IMR-90 (cell line): ENCODE results near the gene P4HA1. TPM values are rescaled to one million over a fixed set of nuclear protein-coding genes. Genes with fewer than 3 reads are reported as not detected.

Source experiments
- ATAC-seq: fragments of 200-7000 bp; cut with Tn5 transposase; 2 replicates; pipeline ENCODE4 v1.9.1; 2020; ENCODE audit warnings: low read depth, mild to moderate bottlenecking, moderate library complexity
- BruUV-seq: library from RNA; stranded (reverse); fragments of 400-500 nt; replicated peaks from 2 replicates; lab custom pipeline; 2021; lab: Mats Ljungman, UMichigan
- CTCF ChIA-PET: fragments of 300-600 bp; formaldehyde crosslinking; extraction: SDS; loops from one replicate; lab custom pipeline; 2021; ENCODE audit warnings: antibody characterized with exemption; lab: Yijun Ruan, JAX
- POLR2A ChIA-PET: fragments of 300-600 bp; sonication (Branson Sonifier 250); formaldehyde crosslinking; loops from one replicate; lab custom pipeline; 2022; ENCODE audit warnings: antibody characterized with exemption; ENCODE audit not compliant: unreplicated experiment; lab: Charles Lee
- DNase-seq: peaks from one replicate; pipeline ENCODE4 v3.0.0; 2013
- H2AFZ ChIP-seq: replicated peaks from 2 replicates; pipeline ENCODE3; 2013; ENCODE audit warnings: low read length, mild to moderate bottlenecking; ENCODE audit not compliant: poor library complexity
- H2AK5ac ChIP-seq: 2 replicates; pipeline ENCODE4 v1.6.1; 2013; ENCODE audit warnings: low read depth, low read length, inconsistent platforms
- H2AK9ac ChIP-seq: replicated peaks from 2 replicates; pipeline ENCODE3; 2013; ENCODE audit warnings: mild to moderate bottlenecking, low read depth, low read length, moderate library complexity; ENCODE audit not compliant: poor library complexity
- H2BK120ac ChIP-seq: 2 replicates; pipeline ENCODE4 v1.6.1; 2013; ENCODE audit warnings: low read depth, low read length, inconsistent platforms
- H2BK15ac ChIP-seq: 3 replicates; pipeline ENCODE4 v1.6.1; 2013; ENCODE audit warnings: low read depth, low read length, inconsistent platforms
- H2BK20ac ChIP-seq: 2 replicates; pipeline ENCODE4 v1.6.1; 2013; ENCODE audit warnings: low read depth, mild to moderate bottlenecking, inconsistent platforms, low read length, moderate library complexity
- H2BK5ac ChIP-seq: 2 replicates; pipeline ENCODE4 v1.6.1; 2013; ENCODE audit warnings: mild to moderate bottlenecking, low read depth, low read length, inconsistent platforms; ENCODE audit not compliant: poor library complexity, severe bottlenecking
- H3K14ac ChIP-seq: replicated peaks from 2 replicates; pipeline ENCODE4 v1.6.1; 2013; ENCODE audit warnings: low read depth, low read length, inconsistent platforms
- H3K18ac ChIP-seq: 2 replicates; pipeline ENCODE4 v1.6.1; 2013; ENCODE audit warnings: low read depth, low read length, control low read depth
- H3K23ac ChIP-seq: 2 replicates; pipeline ENCODE4 v1.6.1; 2013; ENCODE audit warnings: low read depth, low read length, inconsistent platforms
- H3K27ac ChIP-seq: 2 replicates; pipeline ENCODE4 v1.5.1; 2013; ENCODE audit warnings: mild to moderate bottlenecking, control low read depth, low read length; ENCODE audit not compliant: insufficient read depth
- H3K27me3 ChIP-seq: 2 replicates; pipeline ENCODE4 v1.6.1; 2013; ENCODE audit warnings: low read length; ENCODE audit not compliant: control insufficient read depth, insufficient read depth
- H3K36me3 ChIP-seq: 2 replicates; pipeline ENCODE4 v1.6.1; 2013; ENCODE audit warnings: low read length, mixed read lengths; ENCODE audit not compliant: control insufficient read depth, insufficient read depth
- H3K4ac ChIP-seq: 2 replicates; pipeline ENCODE4 v1.6.1; 2013; ENCODE audit warnings: low read depth, low read length, inconsistent platforms
- H3K4me1 ChIP-seq: 2 replicates; pipeline ENCODE4 v1.6.1; 2013; ENCODE audit warnings: low read length, mixed read lengths; ENCODE audit not compliant: control insufficient read depth, insufficient read depth
- H3K4me2 ChIP-seq: 2 replicates; pipeline ENCODE4 v1.6.1; 2013; ENCODE audit warnings: low read depth, mild to moderate bottlenecking, control low read depth, low read length, moderate library complexity
- H3K4me3 ChIP-seq: 2 replicates; pipeline ENCODE4 v1.5.1; 2013; ENCODE audit warnings: low read depth, mild to moderate bottlenecking, control low read depth, low read length, moderate library complexity; ENCODE audit not compliant: insufficient read depth
- H3K56ac ChIP-seq: 2 replicates; pipeline ENCODE4 v1.6.1; 2013; ENCODE audit warnings: low read length, inconsistent platforms; ENCODE audit not compliant: insufficient read depth; ENCODE audit errors: extremely low read depth
- H3K79me1 ChIP-seq, 2 experiments: 2 replicates each; pipeline ENCODE4 v1.6.1; 2013; ENCODE audit warnings: low read length in 2 of 2, inconsistent platforms in 1 of 2, low read depth in 1 of 2
- H3K9ac ChIP-seq: 2 replicates; pipeline ENCODE4 v1.6.1; 2013; ENCODE audit warnings: low read depth, low read length, control low read depth
- H3K9me1 ChIP-seq: 2 replicates; pipeline ENCODE4 v1.6.1; 2013; ENCODE audit warnings: low read length, inconsistent platforms; ENCODE audit not compliant: insufficient read depth
- H3K9me3 ChIP-seq: 2 replicates; pipeline ENCODE4 v1.6.1; 2013; ENCODE audit warnings: low read length; ENCODE audit not compliant: control insufficient read depth, insufficient read depth
- H4K20me1 ChIP-seq: 2 replicates; pipeline ENCODE4 v1.6.1; 2013; ENCODE audit warnings: low read length, inconsistent platforms; ENCODE audit not compliant: insufficient read depth
- H4K5ac ChIP-seq: 2 replicates; pipeline ENCODE4 v1.6.1; 2013; ENCODE audit warnings: mild to moderate bottlenecking, low read depth, low read length, control low read depth
- H4K8ac ChIP-seq, 2 experiments: 2 replicates each; pipeline ENCODE4 v1.6.1; 2013; ENCODE audit warnings: low read depth in 2 of 2, low read length in 2 of 2, control low read depth in 1 of 2, inconsistent platforms in 1 of 2
- H4K91ac ChIP-seq: 2 replicates; pipeline ENCODE4 v1.6.1; 2013; ENCODE audit warnings: low read depth, low read length, inconsistent platforms; ENCODE audit not compliant: insufficient read depth
- CHD1 ChIP-seq: IDR thresholded peaks from 2 replicates; pipeline ENCODE4 v1.6.1; 2012; ENCODE audit warnings: low read depth, low read length, improper control_type of control experiment
- MXI1 ChIP-seq: IDR thresholded peaks from 2 replicates; pipeline ENCODE4 v1.6.1; 2012; ENCODE audit warnings: low read depth, mild to moderate bottlenecking, low read length, moderate library complexity, borderline replicate concordance
- NFE2L2 ChIP-seq: fragments of 150-350 bp; IDR thresholded peaks from 2 replicates; pipeline ENCODE4 v1.6.1; 2016; ENCODE audit warnings: low read depth, mild to moderate bottlenecking, low read length
- WGBS, 2 experiments: methylation state at CpG; one replicate each; pipeline versions ENCODE4 v1.1.5 to v1.1.7; 2013; ENCODE audit warnings: missing lambda C conversion rate in 2 of 2; ENCODE audit not compliant: insufficient read length in 1 of 2; ENCODE audit errors: extremely low coverage in 2 of 2; 5-methylcytosine and 5-hydroxymethylcytosine counted together
- dilution Hi-C: fragments of 300-500 bp; cut with HindIII; formaldehyde crosslinking; loops from one replicate; pipeline ENCODE4 v1.14.3; 2018; ENCODE audit warnings: low sequenced_read_pairs; ENCODE audit not compliant: unreplicated experiment
- in situ Hi-C: fragments of 300-500 bp; cut with MboI; formaldehyde crosslinking; loops from 3 replicates; pipeline ENCODE4 v1.14.3; 2019; ENCODE audit warnings: low sequenced_read_pairs, inconsistent platforms, mixed read lengths
- intact Hi-C: fragments of 100-400 bp; cut with micrococcal nuclease; formaldehyde crosslinking; loops from 2 replicates; pipeline ENCODE4 v1.10.0; 2022
- polyA plus RNA-seq, 3 experiments: library from polyadenylated mRNA; depleted of rRNA; stranded (reverse); fragments of >200 nt; gene quantifications; 2 replicates each; pipeline ENCODE4 v1.2.3, GENCODE V29; 2012; ENCODE audit warnings: low replicate concordance in 1 of 3
- total RNA-seq: library from RNA; depleted of rRNA; stranded (reverse); fragments of >200 nt; gene quantifications from 2 replicates; pipeline ENCODE4 v1.2.3, GENCODE V29; 2012

The P4HA1 gene
- total and polyA plus RNA-seq, 2 of the 4 experiments (the other 2 are of a cell fraction), result 178 to 241 TPM

GRCh38 chr10:73116017-73116416 is 19.4 kb upstream of the P4HA1 start:
- CTCF ChIA-PET, result interaction anchor here (1.3 kb wide), 1 partner anchor 19 kb away, joined by 4 read pairs; the partner anchor contains the start of gene P4HA1
- no peak overlapping the region for H2BK15ac ChIP-seq
- H3K4me1 ChIP-seq, result peaks cover 16% of the 10 kb centered on the region
- dilution Hi-C loops, result no loop called here
- H2AFZ ChIP-seq, result no peak overlapping the region
- no peak overlapping the region for H3K4me3 ChIP-seq
- no peaks in the 10 kb centered on the region for H4K20me1 ChIP-seq
- H3K9me1 ChIP-seq, result no peaks in the 10 kb centered on the region
- no peak overlapping the region for H3K27ac ChIP-seq
- no peak overlapping the region for H3K4me2 ChIP-seq
- H2BK120ac ChIP-seq, result no peak overlapping the region
- no peak overlapping the region for H3K4ac ChIP-seq
- no TSS peak for BruUV-seq
- H3K18ac ChIP-seq, result no peak overlapping the region
- in situ Hi-C loops, result no loop called here
- no peak for TF ChIP-seq MXI1
- no peak for TF ChIP-seq NFE2L2
- no peak for TF ChIP-seq CHD1
- POLR2A ChIA-PET, result no interaction called here
- H3K79me1 ChIP-seq, result peaks cover 6 to 12% of the 10 kb centered on the region in 2 experiments; a peak in 3 of 4 replicates
- no peak overlapping the region for H2BK20ac ChIP-seq
- H3K56ac ChIP-seq, result no peak overlapping the region
- H4K91ac ChIP-seq, result no peak overlapping the region
- no CpG with 5 or more reads among the region's 1 CpG for WGBS, 2 experiments
- H4K5ac ChIP-seq, result no peak overlapping the region
- H3K27me3 ChIP-seq, result no peaks in the 10 kb centered on the region
- DNase-seq, result no peak
- H4K8ac ChIP-seq, result no peak overlapping the region
- no peaks in the 10 kb centered on the region for H3K9me3 ChIP-seq
- H2BK5ac ChIP-seq, result no peak overlapping the region
- H3K14ac ChIP-seq, result no peak overlapping the region
- H3K23ac ChIP-seq, result no peak overlapping the region
- H3K36me3 ChIP-seq, result no peaks in the 10 kb centered on the region
- H2AK5ac ChIP-seq, result no peak overlapping the region
- H3K9ac ChIP-seq, result no peak overlapping the region
- no peak for ATAC-seq
- H2AK9ac ChIP-seq, result no peak overlapping the region
- intact Hi-C loops, result no loop called here
